Spleen (tissue), 11 donors: Measurements from ENCODE around the gene HESX1. TPM values are rescaled to one million over a fixed set of nuclear protein-coding genes. Genes with fewer than 3 reads are reported as not detected.
A peak's percentile ranks its signal among the peaks of the same experiment; 100 is the strongest.

ENCODE experiments used
- DNase-seq: peaks from one replicate; pipeline ENCODE4 v3.0.0-alpha.2; 2020
- H3K27ac ChIP-seq, 8 donors: fragments of 200-600 bp; sonication (generic) in 7 of 8; 1 replicate in 4 of 8; 2 replicates in 4 of 8; pipeline versions ENCODE4 v1.5.0 to v1.8.0; 2016 to 2021; ENCODE audit warnings: inconsistent platforms in 4 of 8, mild to moderate bottlenecking in 4 of 8, moderate library complexity in 1 of 8
- H3K27me3 ChIP-seq, 7 donors: fragments of 200-600 bp; sonication (generic) in 6 of 7; replicated peaks in 1 of 7; 1 replicate in 4 of 7; 2 replicates in 3 of 7; pipeline versions ENCODE4 v1.5.0 to v1.8.0; 2016 to 2021; ENCODE audit warnings: inconsistent platforms in 3 of 7, mild to moderate bottlenecking in 1 of 7
- H3K36me3 ChIP-seq, 6 donors: fragments of 200-600 bp; sonication (generic) in 5 of 6; 1 replicate in 4 of 6; 2 replicates in 2 of 6; pipeline versions ENCODE4 v1.5.0 to v1.8.0; 2016 to 2021; ENCODE audit warnings: inconsistent platforms in 2 of 6
- H3K4me1 ChIP-seq, 6 donors: fragments of 200-600 bp; sonication (generic) in 5 of 6; 1 replicate in 3 of 6; 2 replicates in 3 of 6; pipeline versions ENCODE4 v1.5.0 to v1.8.0; 2016 to 2021; ENCODE audit warnings: inconsistent platforms in 3 of 6
- H3K4me3 ChIP-seq, 8 donors: fragments of 200-600 bp; sonication (generic) in 7 of 8; 1 replicate in 4 of 8; 2 replicates in 4 of 8; pipeline versions ENCODE4 v1.5.0 to v1.8.0; 2016 to 2021; ENCODE audit warnings: inconsistent platforms in 4 of 8, mild to moderate bottlenecking in 4 of 8, moderate library complexity in 2 of 8
- H3K9me3 ChIP-seq, 8 donors: fragments of 200-600 bp; sonication (generic) in 7 of 8; 1 replicate in 4 of 8; 2 replicates in 4 of 8; pipeline versions ENCODE4 v1.5.0 to v1.8.0; 2016 to 2021; ENCODE audit warnings: inconsistent platforms in 4 of 8
- CTCF ChIP-seq, 11 experiments: fragments of 200-600 bp in 7 of 11; fragments of 450-650 bp in 4 of 11; sonication (generic) in 4 of 11; IDR thresholded peaks in 8 of 11; conservative IDR thresholded peaks in 3 of 11; 1 replicate in 7 of 11; 2 replicates in 4 of 11; pipeline versions ENCODE4 v1.4.0 to v1.8.0; 2016 to 2021; ENCODE audit warnings: antibody characterized with exemption in 11 of 11, inconsistent platforms in 4 of 11, mild to moderate bottlenecking in 1 of 11
- POLR2A ChIP-seq, 3 donors: fragments of 450-650 bp; IDR thresholded peaks; one replicate each; pipeline ENCODE4 v1.5.1; 2017; ENCODE audit warnings: antibody characterized with exemption in 3 of 3, mild to moderate bottlenecking in 1 of 3
- POLR2AphosphoS5 ChIP-seq, 3 donors: sonication (generic); formaldehyde crosslinking; IDR thresholded peaks; one replicate each; pipeline ENCODE4 v1.5.1; 2017; ENCODE audit warnings: antibody characterized with exemption in 3 of 3
- WGBS, 5 donors: extraction: QIAGEN DNeasy Blood & Tissue Kit in 3 of 5; methylation state at CpG; one replicate each; pipeline versions ENCODE4 v1.1.5 to v1.1.7; 2013 to 2018; 5-methylcytosine and 5-hydroxymethylcytosine counted together
- intact Hi-C: fragments of 100-400 bp; cut with DNase I; formaldehyde crosslinking; loops from one replicate; pipeline ENCODE4 v1.15.0; 2023; ENCODE audit warnings: low total_unique reads
- polyA plus RNA-seq, 3 donors: library from polyadenylated mRNA; stranded (reverse); fragments of 200-250 nt; gene quantifications; one replicate each; pipeline ENCODE4 v1.2.1, GENCODE V29; 2013
- total RNA-seq, 7 donors: library from RNA; depleted of rRNA in 3 of 7; stranded (reverse); fragments of >200 nt in 3 of 7; fragmentation: NEBNext Ultra II Directional in 4 of 7; extraction: Animal tissue kit (Norgen Biotek cat#: 25700) in 4 of 7; gene quantifications; one replicate each; pipeline versions ENCODE4 v1.1.0 to v1.2.1, GENCODE V29; 2016 to 2021
- donor health status: healthy with polysubstance abuse.
- donor health status: DM: no; HTN: no; CAD: no; lungs with moderate emphysema.
- donor health status: DM: no; HTN: no; CAD: no.
- donor health status: Bipolar disorder and iron deficiency.
- donor health status: healthy.
- donor health status: DM: no; HTN: no; CAD: no.
- donor health status: DM: yes; HTN: yes; CAD: no.

HESX1 gene
- total and polyA plus RNA-seq, 10 donors, result 0.70 to 3.4 (median 1.8) TPM; not detected in 2

- Histone ChIP-seq H3K27ac (no peak overlapping the region), H3K27me3 (no peaks in the 10 kb centered on the region), H3K9me3 (no peaks in the 10 kb centered on the region), H3K4me1 (peaks cover 0 to 8% (median 0%) of the 10 kb centered on the region in 6 donors), H3K4me3 (no peak overlapping the region), H3K36me3 (no peaks in the 10 kb centered on the region)
- TF ChIP-seq CTCF (IDR thresholded peaks at IDR 0.05 in 8 of 11, conservative IDR thresholded peaks at IDR 0.05 in 3 of 11) (no peak), POLR2A (IDR thresholded peaks at IDR 0.05) (no peak), POLR2AphosphoS5 (IDR thresholded peaks at IDR 0.05) (no peak)
- DNase-seq, result no peak
- 70 to 100% (median 84%) methylated on average over 1 of the region's 1 CpG for WGBS, 5 donors
- intact Hi-C loops, result no loop called here
Measured at GRCh38 chr3:57176045-57176444, 23.7 kb downstream of the HESX1 start.

GRCh38 chr3:57173687-57174086 is 26.1 kb downstream of the HESX1 start:
- WGBS, 5 donors, result 32 to 58% (median 48%) methylated on average over 2 of the region's 2 CpGs
- Histone ChIP-seq H3K36me3 (no peaks in the 10 kb centered on the region), H3K9me3 (no peaks in the 10 kb centered on the region), H3K4me1 (peaks cover 0 to 22% (median 12%) of the 10 kb centered on the region in 6 donors), H3K4me3 (no peak overlapping the region), H3K27ac (no peak overlapping the region), H3K27me3 (peaks cover 0 to 14% (median 0%) of the 10 kb centered on the region in 7 donors)
- intact Hi-C loops, result no loop called here
- TF ChIP-seq CTCF (IDR thresholded peaks at IDR 0.05 in 8 of 11, conservative IDR thresholded peaks at IDR 0.05 in 3 of 11), result no peak
- no peak for DNase-seq

- H3K4me3 ChIP-seq, result no peak overlapping the region
- no peaks in the 10 kb centered on the region for H3K9me3 ChIP-seq
- H3K27ac ChIP-seq, result no peak overlapping the region
- intact Hi-C loops, result no loop called here
- peaks cover 0 to 41% (median 0%) of the 10 kb centered on the region in 7 donors for H3K27me3 ChIP-seq
- no peak for TF ChIP-seq POLR2A (IDR thresholded peaks at IDR 0.05)
- no peak for TF ChIP-seq POLR2AphosphoS5 (IDR thresholded peaks at IDR 0.05)
- TF ChIP-seq CTCF (IDR thresholded peaks at IDR 0.05 in 8 of 11, conservative IDR thresholded peaks at IDR 0.05 in 3 of 11), result no peak
- 88 to 100% (median 97%) methylated on average over 1 of the region's 1 CpG for WGBS, 5 donors
- DNase-seq, result no peak
- peaks cover 0 to 23% (median 12%) of the 10 kb centered on the region in 6 donors for H3K4me1 ChIP-seq
- H3K36me3 ChIP-seq, result no peaks in the 10 kb centered on the region
Measured at GRCh38 chr3:57170946-57171345, 28.8 kb downstream of the HESX1 start.

GRCh38 chr3:57169872-57170623 is 29.7 kb downstream of the HESX1 start:
- H3K9me3 ChIP-seq, result no peaks in the 10 kb centered on the region
- peak overlapping the region in 4 of 8 donors; percentile 33 to 53 (median 44) for H3K27ac ChIP-seq
- DNase-seq, result peak; percentile 93
- H3K27me3 ChIP-seq, result peaks cover 0 to 50% (median 3%) of the 10 kb centered on the region in 7 donors
- H3K4me3 ChIP-seq, result peak overlapping the region; percentile 22 to 72 (median 48)
- TF ChIP-seq POLR2A (IDR thresholded peaks at IDR 0.05), result no peak
- TF ChIP-seq CTCF (IDR thresholded peaks at IDR 0.05 in 8 of 11, conservative IDR thresholded peaks at IDR 0.05 in 3 of 11), result peak; percentile 49 to 88 (median 70)
- TF ChIP-seq POLR2AphosphoS5 (IDR thresholded peaks at IDR 0.05), result peak in 2 of 3 donors; percentile 53 to 67
- H3K36me3 ChIP-seq, result no peaks in the 10 kb centered on the region
- 5 to 9% (median 7%) methylated on average over 26 to 40 of the region's 40 CpGs for WGBS, 5 donors
- intact Hi-C loops, result no loop called here
- H3K4me1 ChIP-seq, result peaks cover 0 to 28% (median 15%) of the 10 kb centered on the region in 6 donors
